Stimulated activated CD8-positive, alpha-beta memory T cell treated with anti-CD3 and anti-CD28 coated beads, Interleukin-4, amount 100 ng/mL, for 1 hour (primary cell): Measurements from ENCODE around the gene ALK.

Source experiments
- DNase-seq, 2 donors: peaks; one replicate each; pipeline ENCODE4 v3.0.0-alpha.2; 2020; ENCODE audit warnings: low read depth in 2 of 2, low spot score in 1 of 2

Gene ALK

DNA sequence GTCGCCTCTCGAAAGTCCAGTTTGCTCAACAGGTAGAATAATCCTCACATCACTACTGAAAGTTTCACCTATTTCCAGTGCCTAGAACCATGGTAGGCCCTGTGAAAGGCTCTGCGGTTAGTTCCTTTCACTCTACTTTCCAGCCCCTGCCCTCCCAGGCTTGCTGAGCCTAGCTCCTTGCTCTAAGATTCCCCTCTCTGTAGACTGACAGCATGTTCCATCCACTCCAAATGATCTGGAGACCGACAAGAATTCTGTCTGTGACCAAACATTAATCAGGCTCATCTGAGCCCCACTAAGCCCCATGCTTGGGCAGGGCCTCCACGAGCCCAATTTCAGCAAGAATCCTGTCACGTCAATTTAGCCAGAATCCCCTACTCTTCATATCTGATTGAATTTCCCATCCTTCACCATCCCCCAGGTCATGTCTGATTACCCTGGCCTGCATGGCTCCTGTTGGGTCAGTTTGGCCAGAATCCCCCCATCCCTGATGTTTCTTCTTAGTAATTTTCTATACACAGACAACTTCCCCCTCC lies 307.0 kb downstream of the ALK start:
- no peak for DNase-seq

- no peak for DNase-seq
Observed at GRCh38 chr2:29613792-29614266, 307.6 kb downstream of the ALK start.

DNA sequence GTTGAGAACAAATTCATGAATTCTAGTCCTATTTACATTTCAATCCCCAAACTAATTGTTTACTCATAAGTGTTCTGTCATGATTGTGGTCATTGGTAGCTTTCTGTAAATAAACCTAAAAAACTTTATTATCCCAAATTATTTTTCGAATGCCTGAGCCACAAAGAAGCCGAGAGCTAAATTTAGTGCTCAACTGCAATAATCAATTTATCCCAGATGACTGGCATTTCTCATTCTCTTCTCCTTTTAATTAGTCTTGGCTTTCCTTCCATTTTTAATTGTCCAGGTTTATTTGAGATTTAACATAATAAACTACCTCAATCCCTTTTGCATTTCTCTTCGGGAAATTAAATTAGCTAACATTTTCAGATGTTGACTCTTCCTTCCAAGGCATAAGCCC lies 308.3 kb downstream of the ALK start:
- DNase-seq: no peak

- DNase-seq: no peak
Observed at GRCh38 chr2:29612568-29612967, 308.8 kb downstream of the ALK start.

GRCh38 chr2:29611850-29612249 lies 309.5 kb downstream of the ALK start:
- no peak for DNase-seq

DNA sequence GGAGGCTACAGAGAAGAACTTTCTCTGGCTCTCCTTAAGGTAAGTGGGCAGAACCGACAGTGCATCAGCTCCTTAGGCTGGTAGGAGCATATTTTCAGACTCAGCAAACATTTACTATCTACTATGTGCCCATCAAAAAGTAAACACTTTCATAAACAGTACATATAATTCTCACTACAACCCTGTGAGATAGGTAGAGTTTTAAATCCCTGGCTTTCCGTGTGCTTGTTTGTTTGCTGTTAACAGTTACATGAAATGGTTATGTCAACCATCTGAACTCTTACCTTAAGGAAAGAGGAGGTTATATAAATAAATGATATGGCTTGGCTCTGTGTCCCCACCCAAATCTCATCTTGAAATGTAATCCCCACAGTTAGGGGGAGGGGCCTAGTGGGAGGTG lies 310.1 kb downstream of the ALK start:
- no peak for DNase-seq

GRCh38 chr2:29610569-29610968 lies 310.8 kb downstream of the ALK start:
- DNase-seq: no peak

DNA sequence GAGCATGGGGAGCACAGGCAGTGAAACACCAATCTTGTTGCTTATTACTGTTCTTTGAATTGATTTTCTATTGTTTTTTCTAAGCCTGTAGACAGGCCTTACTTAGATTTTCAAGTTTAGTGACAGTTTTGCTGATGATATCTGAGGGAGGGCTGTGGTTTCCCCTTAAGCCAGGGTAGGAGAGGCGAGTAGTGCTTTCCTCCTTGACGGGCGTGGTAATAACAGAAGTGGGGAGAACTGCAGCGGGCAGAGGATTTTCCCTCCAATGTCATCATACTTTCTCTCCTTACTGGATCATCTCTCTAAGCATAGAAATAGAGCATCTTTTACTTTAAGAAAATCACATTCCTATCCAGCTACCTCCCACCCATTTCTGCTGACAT lies 314.4 kb downstream of the ALK start:
- DNase-seq: no peak

DNA sequence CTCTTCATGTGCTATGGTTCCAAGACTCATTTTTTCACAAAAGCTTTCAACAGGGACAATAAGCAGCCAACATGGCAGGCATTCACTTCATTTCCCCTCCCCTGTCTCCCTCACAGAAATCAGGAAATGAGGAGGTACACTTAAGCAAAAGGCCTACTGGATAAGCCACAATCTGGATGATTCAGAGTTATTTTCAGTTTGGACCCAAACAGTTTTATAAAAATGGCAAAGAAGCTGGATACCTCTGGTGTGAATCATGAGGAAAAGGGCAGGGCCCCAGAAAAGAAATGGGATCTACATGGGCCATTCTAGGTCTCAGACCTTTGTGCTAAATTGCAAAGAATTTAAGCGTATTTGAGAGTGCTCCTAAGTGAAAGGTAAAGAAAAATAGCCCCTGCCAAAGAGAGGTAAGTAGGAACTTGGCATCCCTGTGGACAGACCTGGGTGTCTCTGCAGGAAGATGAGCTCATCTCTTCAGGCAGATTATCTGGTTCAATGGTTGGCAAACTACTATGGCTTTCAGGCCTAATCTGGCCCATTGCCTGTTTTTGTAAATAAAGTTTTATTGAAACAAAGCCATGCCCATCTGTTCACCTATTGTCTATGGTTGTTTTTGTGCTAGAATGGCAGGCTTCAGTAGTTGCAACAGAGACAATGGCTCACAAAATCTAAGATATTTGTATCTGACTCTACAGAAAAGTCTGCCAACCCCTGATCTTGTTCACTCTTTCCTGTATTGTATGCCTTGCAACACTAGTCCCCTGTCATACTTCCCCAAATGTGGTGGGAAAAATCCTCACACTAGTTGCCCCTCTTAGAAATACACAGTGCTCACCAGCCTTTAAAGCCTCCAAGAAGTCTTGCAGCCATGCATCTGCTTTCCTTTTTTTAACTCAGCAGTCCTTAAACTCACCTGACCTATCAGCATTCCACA lies 315.0 kb downstream of the ALK start:
- DNase-seq: no peak

DNA sequence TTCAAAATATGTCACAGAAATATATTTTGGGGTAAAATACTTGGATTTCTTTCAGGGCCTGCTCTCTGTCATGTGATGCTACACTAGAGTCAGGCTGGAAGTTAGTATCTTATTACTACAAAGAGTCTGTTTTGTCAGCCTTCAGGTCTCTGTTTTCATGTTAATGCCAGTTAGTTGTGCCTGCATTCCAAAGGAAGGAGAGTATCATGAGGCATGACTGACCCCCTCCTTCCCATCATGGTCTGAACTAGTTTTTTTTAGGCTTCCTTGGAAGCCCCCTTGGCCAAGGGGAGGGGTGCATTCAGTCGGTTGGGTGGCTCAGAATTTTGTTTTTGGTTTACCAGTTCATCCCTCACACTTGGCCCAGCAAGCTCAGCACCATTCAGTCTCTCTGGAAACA lies 318.0 kb downstream of the ALK start:
- no peak for DNase-seq

DNA sequence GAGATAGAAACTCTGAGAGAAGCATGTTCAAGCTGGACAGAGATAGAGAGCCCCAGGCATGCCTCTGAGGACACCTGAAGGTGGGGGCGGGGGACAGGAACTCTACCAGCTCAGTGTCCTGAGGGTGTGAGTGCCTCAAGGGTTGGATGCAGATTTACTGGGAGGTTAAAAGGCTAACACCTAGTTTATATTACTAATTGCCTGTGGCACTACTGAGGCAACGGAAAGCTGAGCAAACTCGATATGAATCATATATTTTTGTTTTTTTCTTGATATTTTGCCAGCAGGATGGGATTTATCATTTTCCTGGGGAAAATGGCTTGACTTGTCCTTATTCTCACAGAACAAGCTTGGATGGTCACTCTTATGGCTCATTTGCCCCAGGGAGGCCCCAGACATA lies 319.5 kb downstream of the ALK start:
- no peak for DNase-seq

DNA sequence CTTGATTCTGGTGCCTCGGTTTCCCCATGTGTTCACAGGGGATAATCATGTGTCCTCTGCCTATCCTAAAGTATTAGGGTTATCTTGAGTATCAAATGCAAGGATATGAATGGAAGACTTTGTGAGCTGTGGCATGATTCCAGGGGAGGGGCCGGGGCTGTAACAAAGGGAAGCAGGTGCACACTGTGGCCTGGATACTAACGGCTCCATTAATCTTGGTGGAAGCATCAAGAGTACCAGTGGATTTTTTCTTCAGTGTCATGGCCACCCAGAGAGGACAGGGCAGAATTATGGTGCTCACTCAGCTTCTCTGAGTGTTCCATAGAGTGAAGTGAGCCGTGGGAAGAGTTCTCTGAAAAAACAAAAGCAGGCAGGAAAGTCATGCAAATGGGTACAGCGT lies 320.1 kb downstream of the ALK start:
- no peak for DNase-seq

DNA sequence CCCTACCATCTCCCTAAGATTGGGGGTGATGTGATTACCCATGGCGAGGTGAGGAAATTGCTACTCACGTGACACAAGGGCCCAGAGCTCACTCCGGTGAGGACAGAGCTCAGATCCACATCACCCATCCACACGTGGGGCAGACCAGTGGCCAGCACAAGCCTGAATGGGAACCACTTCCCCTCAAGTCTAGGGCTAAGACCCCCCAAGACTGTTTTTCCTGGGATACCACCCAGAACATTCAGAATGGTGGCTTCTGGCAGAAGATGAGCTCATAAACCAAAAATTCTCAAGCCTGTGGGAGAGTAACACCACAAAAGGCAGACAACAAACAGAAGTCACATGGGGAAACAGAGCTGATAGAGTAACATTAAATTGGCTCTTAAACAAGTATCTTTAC lies 321.4 kb downstream of the ALK start:
- no peak for DNase-seq

DNA sequence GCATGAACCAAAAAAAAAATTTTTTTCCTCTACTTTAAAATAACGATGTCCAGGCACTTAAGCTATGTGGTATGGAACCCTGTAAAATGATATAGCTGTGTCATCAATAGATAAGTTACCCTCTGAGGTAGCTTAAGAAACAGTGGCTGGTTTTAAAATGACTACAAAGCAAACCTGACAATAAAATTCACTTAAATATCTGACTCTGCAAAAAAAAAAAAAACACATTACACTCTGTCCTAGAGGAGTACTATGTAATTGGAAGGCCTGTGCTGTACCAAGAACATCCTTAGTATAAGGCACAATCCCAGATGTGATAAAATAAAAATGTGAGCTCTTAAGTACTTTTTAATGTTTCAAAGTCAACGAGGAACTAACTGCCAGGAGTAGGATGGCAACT lies 322.4 kb downstream of the ALK start:
- no peak for DNase-seq

GRCh38 chr2:29597035-29597434 lies 324.4 kb downstream of the ALK start:
- no peak for DNase-seq

DNA sequence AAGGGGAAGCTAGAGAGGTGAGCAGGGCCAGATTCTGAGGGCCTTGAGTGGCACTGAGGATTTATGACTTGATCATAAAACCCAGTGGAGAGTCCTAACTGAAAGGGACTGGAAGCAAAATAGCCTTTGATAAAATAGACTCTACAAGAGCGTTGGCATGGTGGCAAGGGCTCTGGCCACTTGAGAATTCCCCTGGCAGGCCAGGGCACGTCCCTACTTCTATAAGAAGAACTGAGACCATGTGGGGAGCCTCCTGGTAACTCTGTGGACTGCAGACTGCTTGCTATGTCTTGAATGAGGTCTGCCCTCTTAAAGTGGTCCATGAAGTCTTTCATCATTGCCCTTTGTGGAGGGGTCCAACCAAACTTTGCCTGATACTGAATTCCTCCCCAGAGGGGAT lies 324.8 kb downstream of the ALK start:
- no peak for DNase-seq

GRCh38 chr2:29591600-29591999 lies 329.8 kb downstream of the ALK start:
- DNase-seq: no peak

GRCh38 chr2:29590211-29590610 lies 331.2 kb downstream of the ALK start:
- no peak for DNase-seq

GRCh38 chr2:29589440-29590103 lies 331.8 kb downstream of the ALK start:
- no peak for DNase-seq

DNA sequence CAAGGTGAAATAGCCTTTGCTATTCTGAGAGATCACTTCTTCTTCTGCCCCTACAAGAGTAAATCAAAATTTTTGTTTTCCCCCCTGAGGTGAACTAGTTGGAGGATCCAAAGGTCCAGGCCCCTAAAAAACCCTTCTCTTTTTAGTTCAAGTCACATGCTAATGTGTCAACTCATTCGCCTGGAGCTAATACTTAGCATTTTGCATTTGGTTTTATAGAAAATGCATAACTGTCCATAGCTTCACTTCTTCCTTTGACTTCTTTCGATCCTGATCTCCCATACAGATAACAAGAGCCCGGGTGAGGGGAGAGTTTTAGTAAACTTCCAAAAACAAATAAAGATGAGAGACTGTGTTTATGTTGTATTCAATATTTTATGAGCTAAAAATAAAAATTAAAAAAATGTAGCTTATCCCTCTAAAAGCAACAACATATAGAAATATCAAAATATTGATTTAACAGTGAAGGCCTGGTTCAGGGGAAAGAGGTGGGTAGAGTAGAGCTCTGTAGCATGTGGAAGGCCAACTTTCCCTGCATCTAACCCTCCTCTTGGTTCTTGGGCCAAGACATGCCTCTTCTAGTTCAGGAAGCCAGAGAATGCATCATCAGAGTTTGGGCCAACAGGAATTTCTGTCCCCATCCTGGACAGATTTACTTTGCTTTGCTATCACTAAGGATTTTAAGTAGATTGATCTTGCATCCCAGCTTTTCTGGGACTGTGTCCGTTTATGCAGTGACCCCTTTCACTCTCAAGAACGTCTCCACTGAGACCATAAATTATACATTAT lies 333.8 kb downstream of the ALK start:
- no peak for DNase-seq

DNA sequence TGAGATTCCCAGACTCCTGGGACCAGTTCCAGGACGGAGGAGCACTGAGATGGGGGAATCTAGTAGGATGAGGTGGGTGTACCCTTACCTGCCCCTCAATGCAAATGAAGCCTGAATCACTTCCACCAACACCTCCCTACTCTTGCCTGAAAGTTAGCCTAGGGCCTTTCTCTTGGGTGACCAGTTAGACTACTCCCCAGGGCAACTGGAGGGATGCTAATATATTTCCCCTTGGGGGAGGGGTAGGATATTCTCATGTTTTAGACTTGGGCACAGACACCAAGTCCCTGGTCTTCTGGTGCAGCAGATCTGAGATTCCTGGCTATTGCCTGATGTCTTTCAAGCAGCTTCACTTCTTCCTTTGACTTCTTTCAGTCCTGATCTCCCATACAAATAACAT lies 334.5 kb downstream of the ALK start:
- DNase-seq: no peak
